NCI-H2227 treated with DMSO at 0.1 percent for 48 hours (cell line): ENCODE measurements around the gene EPN3.

Experiments
- DNase-seq: peaks from one replicate; lab custom pipeline; 2025; lab: John Stamatoyannopoulos, UW

EPN3 gene

GRCh38 chr17:50535407-50535806, 2.9 kb downstream of the EPN3 start:
- DNase-seq: no peak

GRCh38 chr17:50536683-50537646, 4.4 kb downstream of the EPN3 start:
- DNase-seq: no peak

GRCh38 chr17:50537721-50538548, 5.4 kb downstream of the EPN3 start:
- no peak for DNase-seq

- no peak for DNase-seq
Observed at GRCh38 chr17:50538549-50539410, 6.2 kb downstream of the EPN3 start.

GRCh38 chr17:50539762-50540559, 7.4 kb downstream of the EPN3 start:
- no peak for DNase-seq

GRCh38 chr17:50540560-50541401, 8.2 kb downstream of the EPN3 start:
- no peak for DNase-seq

- DNase-seq: no peak
Observed at GRCh38 chr17:50541402-50541715, 8.8 kb downstream of the EPN3 start.

GRCh38 chr17:50541716-50542688, 9.5 kb downstream of the EPN3 start:
- DNase-seq: peak; percentile 70

- no peak for DNase-seq
Observed at GRCh38 chr17:50542795-50543774, 10.6 kb downstream of the EPN3 start.

- no peak for DNase-seq
Observed at GRCh38 chr17:50544516-50544915, 12.0 kb downstream of the EPN3 start.

GRCh38 chr17:50545311-50545710, 12.8 kb downstream of the EPN3 start:
- DNase-seq: no peak

- no peak for DNase-seq
Observed at GRCh38 chr17:50546701-50547034, 14.1 kb downstream of the EPN3 start.

- DNase-seq: peak; percentile 90
Observed at GRCh38 chr17:50547035-50547735, 14.7 kb downstream of the EPN3 start, which contains the start of gene SPATA20. Gene SPATA20 (plus strand): TSS chr17:50547174. CDS start chr17:50547209, 35 bp downstream.

GRCh38 chr17:50547736-50548083, 15.2 kb downstream of the EPN3 start:
- DNase-seq: no peak

GRCh38 chr17:50548831-50549230, 16.3 kb downstream of the EPN3 start:
- DNase-seq: no peak

GRCh38 chr17:50549256-50549941, 16.9 kb downstream of the EPN3 start:
- DNase-seq: no peak

- DNase-seq: no peak
Observed at GRCh38 chr17:50549969-50550368, 17.4 kb downstream of the EPN3 start.
